PC-9 (cell line): ENCODE data around the gene ZNF432. TPM values are rescaled to one million over a fixed set of nuclear protein-coding genes. Genes with fewer than 3 reads are reported as not detected.
"Not testable (repeated sequence)": the region's sequence is repeated elsewhere in the genome, so short reads cannot be mapped to it uniquely, and the experiment has no call there.

Source experiments
- BruUV-seq: library from RNA; stranded (reverse); fragments of 400-500 nt; replicated peaks from 2 replicates; lab custom pipeline; 2021; lab: Mats Ljungman, UMichigan
- CTCF ChIA-PET: fragments of 300-600 bp; sonication (Branson Sonifier 250); formaldehyde crosslinking; loops from one replicate; lab custom pipeline; 2022; ENCODE audit warnings: antibody characterized with exemption; lab: Charles Lee
- POLR2A ChIA-PET: fragments of 300-600 bp; sonication (Branson Sonifier 250); formaldehyde crosslinking; loops from one replicate; lab custom pipeline; 2022; ENCODE audit warnings: antibody characterized with exemption; ENCODE audit not compliant: unreplicated experiment; lab: Charles Lee
- DNase-seq, 2 experiments: peaks; one replicate each; pipeline versions ENCODE4 v3.0.0 to v3.0.0-alpha.2; 2015 to 2022; ENCODE audit warnings: mixed read lengths in 1 of 2
- H2AFZ ChIP-seq: fragments of 200-600 bp; sonication (generic); 2 replicates; pipeline ENCODE4 v1.8.1; 2017; ENCODE audit warnings: antibody characterized with exemption
- H3F3A ChIP-seq: fragments of 200-600 bp; sonication (generic); 2 replicates; pipeline ENCODE4 v1.8.1; 2017; ENCODE audit warnings: antibody characterized with exemption, mild to moderate bottlenecking, low read depth; ENCODE audit not compliant: insufficient read depth
- H3K27ac ChIP-seq: fragments of 200-600 bp; sonication (generic); 2 replicates; pipeline ENCODE4 v1.6.1; 2016; ENCODE audit warnings: mixed run types
- H3K27me3 ChIP-seq: fragments of 200-600 bp; sonication (generic); 2 replicates; pipeline ENCODE4 v1.6.1; 2016; ENCODE audit warnings: low read depth, mixed run types; ENCODE audit not compliant: insufficient read depth
- H3K36me3 ChIP-seq: fragments of 200-600 bp; sonication (generic); 2 replicates; pipeline ENCODE4 v1.6.1; 2016; ENCODE audit warnings: low read depth, mixed run types
- H3K4me1 ChIP-seq: fragments of 200-600 bp; sonication (generic); replicated peaks from 2 replicates; pipeline ENCODE4 v1.6.1; 2016; ENCODE audit warnings: mixed run types; ENCODE audit not compliant: insufficient read depth
- H3K4me2 ChIP-seq: fragments of 200-600 bp; sonication (generic); 2 replicates; pipeline ENCODE4 v1.6.1; 2017; ENCODE audit warnings: mixed run types
- H3K4me3 ChIP-seq: fragments of 200-600 bp; sonication (generic); 2 replicates; pipeline ENCODE4 v1.6.1; 2016; ENCODE audit warnings: mixed run types
- H3K79me2 ChIP-seq: fragments of 200-600 bp; sonication (generic); 2 replicates; pipeline ENCODE4 v1.6.1; 2017; ENCODE audit warnings: low read depth, mixed run types
- H3K9me2 ChIP-seq: fragments of 200-600 bp; sonication (generic); 2 replicates; pipeline ENCODE4 v1.8.1; 2017; ENCODE audit warnings: mild to moderate bottlenecking; ENCODE audit not compliant: insufficient read depth
- H3K9me3 ChIP-seq: fragments of 200-600 bp; sonication (generic); 2 replicates; pipeline ENCODE4 v1.8.1; 2016; ENCODE audit warnings: low read depth; ENCODE audit not compliant: insufficient read depth
- H4K20me1 ChIP-seq: fragments of 200-600 bp; sonication (generic); 2 replicates; pipeline ENCODE4 v1.8.1; 2017; ENCODE audit not compliant: insufficient read depth
- CTCF ChIP-seq: fragments of 200-600 bp; sonication (generic); conservative IDR thresholded peaks from 2 replicates; pipeline ENCODE4 v1.6.1; 2017; ENCODE audit warnings: mixed run types, antibody characterized with exemption, mild to moderate bottlenecking, moderate library complexity
- EZH2 ChIP-seq: fragments of 200-600 bp; sonication (generic); IDR thresholded peaks from 2 replicates; pipeline ENCODE4 v1.8.0; 2017; ENCODE audit warnings: antibody characterized with exemption, low read depth
- intact Hi-C: fragments of 100-400 bp; cut with micrococcal nuclease; formaldehyde crosslinking; loops from one replicate; pipeline ENCODE4 v1.10.0; 2022; ENCODE audit not compliant: unreplicated experiment
- total RNA-seq: library from RNA; stranded (reverse); gene quantifications from 2 replicates; pipeline ENCODE4 v1.2.3, GENCODE V29; 2021

ZNF432 gene
- total RNA-seq, 1 experiment from 2014 or later, result 9.9 TPM

GRCh38 chr19:52069653-52070052 is 21.0 kb upstream of the ZNF432 start:
- Histone ChIP-seq H4K20me1 (no peaks in the 10 kb centered on the region), H2AFZ (no peak overlapping the region), H3F3A (peaks cover 12% of the 10 kb centered on the region; the same call in 1 of the 2 replicates), H3K27me3 (no peaks in the 10 kb centered on the region), H3K36me3 (peaks cover 94% of the 10 kb centered on the region), H3K9me3 (peaks cover 93% of the 10 kb centered on the region), H3K79me2 (no peaks in the 10 kb centered on the region), H3K4me1 (no peaks in the 10 kb centered on the region), H3K4me2 (no peak overlapping the region), H3K27ac (no peak overlapping the region), H3K9me2 (no peaks in the 10 kb centered on the region), H3K4me3 (no peak overlapping the region)
- POLR2A ChIA-PET, result no interaction called here
- DNase-seq, result no peak
- intact Hi-C loops, result no loop called here
- BruUV-seq, result no TSS peak
- TF ChIP-seq CTCF, result no peak
- TF ChIP-seq EZH2, result no peak
- CTCF ChIA-PET, result no interaction called here

- Histone ChIP-seq H3F3A (peaks cover 12% of the 10 kb centered on the region; the same call in 1 of the 2 replicates), H3K4me1 (no peaks in the 10 kb centered on the region), H3K9me3 (peaks cover 94% of the 10 kb centered on the region), H3K9me2 (no peaks in the 10 kb centered on the region), H4K20me1 (no peaks in the 10 kb centered on the region), H3K4me3 (peak overlapping the region; percentile 4; the same call in 1 of the 2 replicates), H2AFZ (no peak overlapping the region), H3K27ac (no peak overlapping the region), H3K4me2 (no peak overlapping the region), H3K79me2 (no peaks in the 10 kb centered on the region), H3K36me3 (peaks cover 73% of the 10 kb centered on the region), H3K27me3 (no peaks in the 10 kb centered on the region)
- CTCF ChIA-PET, result no interaction called here
- POLR2A ChIA-PET, result no interaction called here
- BruUV-seq, result no TSS peak
- intact Hi-C loops, result no loop called here
- TF ChIP-seq EZH2 (no peak), CTCF (no peak)
- no peak for DNase-seq
Observed at GRCh38 chr19:52066258-52066863, 17.7 kb upstream of the ZNF432 start.

- no peak overlapping the region for H3K27ac ChIP-seq
- no TSS peak for BruUV-seq
- no peaks in the 10 kb centered on the region for H3K4me1 ChIP-seq
- H3K9me3 ChIP-seq, result peaks cover 94% of the 10 kb centered on the region
- H3K9me2 ChIP-seq, result no peaks in the 10 kb centered on the region
- H3K4me2 ChIP-seq, result no peak overlapping the region
- ChIA-PET POLR2A (no interaction called here), CTCF (no interaction called here)
- TF ChIP-seq EZH2, result no peak
- no peak for TF ChIP-seq CTCF
- H3K36me3 ChIP-seq, result peaks cover 64% of the 10 kb centered on the region
- intact Hi-C loops, result no loop called here
- no peaks in the 10 kb centered on the region for H3K27me3 ChIP-seq
- 0 out of 2 replicates have a peak overlapping the region, but pooled peaks have one; percentile 17 for H3K4me3 ChIP-seq
- peaks cover 12% of the 10 kb centered on the region; the same call in 1 of the 2 replicates for H3F3A ChIP-seq
- no peaks in the 10 kb centered on the region for H3K79me2 ChIP-seq
- H2AFZ ChIP-seq, result no peak overlapping the region
- DNase-seq, result no peak
- no peaks in the 10 kb centered on the region for H4K20me1 ChIP-seq
Observed at GRCh38 chr19:52065399-52065798, 16.8 kb upstream of the ZNF432 start.

GRCh38 chr19:52056480-52056879 is 7.8 kb upstream of the ZNF432 start:
- H3F3A ChIP-seq, H4K20me1 ChIP-seq, H3K27ac ChIP-seq, H3K36me3 ChIP-seq, H3K79me2 ChIP-seq, CTCF ChIA-PET, intact Hi-C loops, H3K4me3 ChIP-seq, POLR2A ChIA-PET, BruUV-seq, H3K4me2 ChIP-seq, H2AFZ ChIP-seq, H3K4me1 ChIP-seq, H3K9me2 ChIP-seq, H3K27me3 ChIP-seq: not testable (repeated sequence)
- DNase-seq, result peak in 1 of 2 experiments; percentile 15
- H3K9me3 ChIP-seq, result peaks cover 63% of the 10 kb centered on the region

GRCh38 chr19:52051736-52052135 is 3.1 kb upstream of the ZNF432 start:
- Histone ChIP-seq H3K36me3 (peaks cover 15% of the 10 kb centered on the region), H3K9me3 (peaks cover 39% of the 10 kb centered on the region)
- H2AFZ ChIP-seq, H4K20me1 ChIP-seq, CTCF ChIA-PET, H3F3A ChIP-seq, H3K27ac ChIP-seq, BruUV-seq, H3K79me2 ChIP-seq, H3K4me1 ChIP-seq, H3K4me2 ChIP-seq, H3K9me2 ChIP-seq, H3K27me3 ChIP-seq, H3K4me3 ChIP-seq, intact Hi-C loops, POLR2A ChIA-PET: not testable (repeated sequence)
- DNase-seq, result peak in 1 of 2 experiments; percentile 19
